LNCAP (cell line): ENCODE data around the gene QARS1.

Experiments used
- CTCF ChIP-seq: fragments of 450-650 bp; IDR thresholded peaks from 2 replicates; pipeline ENCODE4 v1.5.1; 2017; ENCODE audit warnings: mild to moderate bottlenecking

Gene QARS1

DNA sequence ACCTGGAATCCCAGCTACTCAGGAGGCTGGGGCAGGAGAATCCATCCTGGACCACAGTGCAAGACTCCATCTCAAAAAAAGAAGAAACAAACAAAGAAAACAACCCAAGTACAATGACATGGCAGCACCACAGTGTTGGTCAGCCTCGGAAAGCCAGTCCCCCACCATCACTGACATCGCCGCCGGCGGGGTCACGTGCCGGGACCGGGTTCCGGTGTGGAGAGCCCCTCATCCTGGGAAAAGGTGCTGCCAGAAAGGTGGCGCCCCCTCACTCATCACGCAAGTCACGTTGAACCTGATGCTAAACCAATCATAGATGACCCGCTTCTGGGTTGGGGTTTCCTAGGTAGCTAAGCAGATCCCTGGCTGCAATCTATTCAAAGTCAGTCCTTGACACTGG is 28.4 kb downstream of the QARS1 start:
- TF ChIP-seq CTCF: no peak

DNA sequence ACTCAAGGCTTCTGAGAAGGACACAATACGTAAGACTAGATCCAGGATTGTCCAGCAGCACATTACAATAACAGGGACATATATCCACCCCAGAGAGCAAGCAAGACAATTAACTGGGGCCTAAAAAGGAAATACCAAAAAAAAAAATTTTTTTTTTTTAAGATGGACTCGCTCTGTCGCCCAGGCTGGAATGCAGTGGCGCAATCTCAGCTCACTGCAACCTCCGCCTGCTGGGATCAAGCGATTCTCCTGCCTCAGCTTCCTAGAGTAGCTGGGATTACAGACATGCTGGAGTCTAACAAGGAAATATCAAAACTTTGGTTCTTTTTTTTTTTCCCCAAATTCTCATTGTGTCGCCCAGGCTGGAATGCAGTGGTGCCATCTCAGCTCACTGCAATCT is 46.5 kb downstream of the QARS1 start:
- TF ChIP-seq CTCF: no peak

GRCh38 chr3:49057268-49057667 is 47.3 kb downstream of the QARS1 start:
- TF ChIP-seq CTCF: no peak

GRCh38 chr3:49054344-49054862 is 50.2 kb downstream of the QARS1 start:
- TF ChIP-seq CTCF: no peak

DNA sequence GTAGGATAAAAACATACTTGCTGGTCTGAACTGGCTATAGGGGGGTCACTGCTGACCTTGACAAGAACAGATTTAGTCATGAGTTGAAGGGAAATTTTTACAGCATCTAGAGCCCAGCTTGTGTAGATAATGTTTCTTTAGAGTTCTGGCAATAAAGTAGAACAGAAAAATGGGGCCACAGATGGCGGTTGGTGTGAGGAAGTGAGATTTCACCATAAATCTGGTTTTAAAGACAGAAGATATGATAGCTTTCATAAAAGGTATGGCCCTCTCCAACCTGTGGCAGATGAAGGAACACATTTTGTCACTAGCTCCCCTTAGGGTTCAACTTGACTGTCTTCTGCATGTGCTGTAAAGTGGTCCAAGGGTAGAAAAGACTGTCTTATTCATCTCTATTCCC is 51.0 kb downstream of the QARS1 start:
- no peak for TF ChIP-seq CTCF
